Memory B cell (primary cell): ENCODE measurements around the gene PRKAR1B.

Source experiments
- ATAC-seq: fragments of 150-1000 bp; cut with Tn5 transposase; 2 replicates; pipeline ENCODE4 v1.10.0; 2021; ENCODE audit warnings: low read depth, mild to moderate bottlenecking, moderate library complexity
- DNase-seq, 2 donors: peaks; one replicate each; pipeline ENCODE4 v3.0.0; 2022; ENCODE audit warnings: low spot score in 2 of 2
- H3K27ac Mint-ChIP-seq: one replicate; pipeline ENCODE4 v1.8.0; 2022; ENCODE audit warnings: mild to moderate bottlenecking, moderate library complexity, mixed read lengths
- H3K27me3 Mint-ChIP-seq: one replicate; pipeline ENCODE4 v1.8.0; 2022; ENCODE audit warnings: mixed read lengths
- H3K36me3 Mint-ChIP-seq: one replicate; pipeline ENCODE4 v1.8.0; 2022; ENCODE audit warnings: mild to moderate bottlenecking, mixed read lengths
- H3K4me1 Mint-ChIP-seq: one replicate; pipeline ENCODE4 v1.8.0; 2022; ENCODE audit warnings: mixed read lengths
- H3K4me3 Mint-ChIP-seq: one replicate; pipeline ENCODE4 v1.8.0; 2022; ENCODE audit warnings: mild to moderate bottlenecking, moderate library complexity, mixed read lengths
- H3K9me3 Mint-ChIP-seq: one replicate; pipeline ENCODE4 v1.8.0; 2022; ENCODE audit warnings: mixed read lengths

PRKAR1B gene

GRCh38 chr7:711922-712380 lies 15.1 kb downstream of the PRKAR1B start:
- Mint-ChIP-seq H3K4me1 (peaks cover 5% of the 10 kb centered on the region), H3K4me3 (peak overlapping the region; percentile 38), H3K27me3 (peaks cover 10% of the 10 kb centered on the region), H3K36me3 (peaks cover 20% of the 10 kb centered on the region), H3K9me3 (no peaks in the 10 kb centered on the region), H3K27ac (no peak overlapping the region)
- no peak for ATAC-seq
- DNase-seq, result no peak

DNA sequence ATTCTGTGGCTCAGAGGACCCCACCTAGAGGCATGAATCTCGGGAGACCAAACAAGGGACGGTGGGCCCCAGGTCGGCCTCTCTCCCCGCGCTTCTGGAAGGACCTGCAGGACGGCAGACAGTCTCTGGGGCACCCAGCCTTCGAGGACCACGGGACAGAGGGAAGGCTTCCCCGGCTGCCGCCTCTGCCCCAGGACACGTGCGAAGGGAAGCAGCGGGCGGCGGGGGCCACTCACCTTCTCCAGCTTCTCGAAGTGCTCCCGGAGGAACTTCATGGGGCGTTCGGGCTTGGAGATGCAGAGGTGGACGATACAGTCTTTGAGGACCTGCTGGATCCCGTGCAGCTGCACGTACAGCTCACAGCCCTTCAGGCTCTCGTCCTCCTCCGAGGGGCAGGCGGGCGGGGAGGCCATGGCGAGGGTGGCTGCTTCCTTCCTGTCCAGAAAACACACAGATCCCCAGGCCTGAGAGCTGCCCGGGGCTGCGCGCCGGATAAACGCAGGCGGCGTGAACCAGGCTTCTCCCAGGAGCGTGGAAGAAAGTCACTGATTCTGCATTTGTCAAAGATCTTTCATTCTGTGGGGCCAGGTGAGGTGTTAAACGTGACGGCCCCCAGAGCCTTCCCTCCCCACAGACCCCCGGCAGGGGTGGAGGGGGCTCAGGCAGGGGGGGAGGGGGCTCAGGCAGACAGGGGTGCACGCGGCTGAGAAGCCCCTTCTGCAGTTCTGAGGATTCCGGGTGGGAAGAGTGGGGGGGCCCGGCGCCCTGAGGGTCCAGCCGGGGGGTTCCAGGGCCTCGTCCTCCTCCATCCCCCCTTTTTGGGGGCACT lies 15.8 kb downstream of the PRKAR1B start:
- Mint-ChIP-seq H3K27ac (no peak overlapping the region), H3K4me3 (peak overlapping the region; percentile 56), H3K4me1 (peaks cover 5% of the 10 kb centered on the region)

DNA sequence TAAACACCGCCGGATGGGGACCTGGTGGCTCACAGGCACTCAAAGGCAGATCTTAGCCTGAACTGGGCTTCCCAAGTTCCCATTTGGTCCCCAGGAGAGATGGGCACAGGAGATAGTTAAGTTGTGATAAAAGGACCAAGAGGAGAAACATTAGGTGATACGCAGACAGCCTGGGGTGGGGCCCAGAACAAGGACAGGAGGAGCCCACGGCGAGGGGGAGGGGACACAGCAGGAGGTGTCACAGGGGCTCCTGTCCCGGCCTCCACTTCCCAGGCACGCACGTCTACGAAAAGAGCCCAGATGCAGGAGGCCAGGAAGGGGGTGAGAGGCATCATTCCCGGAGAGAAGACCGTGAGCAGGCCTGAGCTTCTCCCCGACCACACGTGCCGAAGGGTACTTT lies 16.9 kb downstream of the PRKAR1B start:
- no peak overlapping the region for H3K27ac Mint-ChIP-seq
- DNase-seq, result no peak
- H3K9me3 Mint-ChIP-seq, result no peaks in the 10 kb centered on the region
- H3K4me3 Mint-ChIP-seq, result no peak overlapping the region
- H3K4me1 Mint-ChIP-seq, result peaks cover 5% of the 10 kb centered on the region
- H3K27me3 Mint-ChIP-seq, result peaks cover 10% of the 10 kb centered on the region
- ATAC-seq, result no peak
- peaks cover 17% of the 10 kb centered on the region for H3K36me3 Mint-ChIP-seq

More for the DNA sequence above, 15.8 kb downstream of the PRKAR1B start:
- H3K36me3 Mint-ChIP-seq, result peaks cover 20% of the 10 kb centered on the region
- peaks cover 10% of the 10 kb centered on the region for H3K27me3 Mint-ChIP-seq
- DNase-seq (no peak), ATAC-seq (no peak)
- H3K9me3 Mint-ChIP-seq, result no peaks in the 10 kb centered on the region

GRCh38 chr7:707296-708000 lies 19.6 kb downstream of the PRKAR1B start:
- DNase-seq, result no peak
- Mint-ChIP-seq H3K4me1 (no peaks in the 10 kb centered on the region), H3K27ac (no peak overlapping the region), H3K27me3 (no peaks in the 10 kb centered on the region), H3K9me3 (peaks cover 4% of the 10 kb centered on the region), H3K36me3 (peaks cover 17% of the 10 kb centered on the region), H3K4me3 (no peak overlapping the region)
- ATAC-seq, result no peak

DNA sequence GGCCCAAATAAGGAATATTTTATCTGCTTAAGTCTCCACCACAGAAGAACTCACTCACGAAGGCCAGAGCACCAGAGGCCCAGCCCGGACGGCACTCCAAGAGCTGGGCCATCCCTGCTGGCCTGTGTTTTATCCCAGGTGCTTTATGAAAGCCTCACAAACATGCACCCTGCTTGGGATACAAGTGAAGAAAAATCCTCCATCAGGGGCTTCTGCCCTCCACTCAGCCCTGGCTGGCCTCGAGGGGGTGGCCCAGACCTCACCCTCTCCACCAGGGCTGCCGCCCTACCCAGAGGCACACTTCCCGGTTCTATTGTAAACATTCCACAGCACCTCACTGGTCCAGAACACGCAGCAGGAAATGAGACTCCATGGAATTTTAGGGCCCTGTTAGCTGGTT lies 20.4 kb downstream of the PRKAR1B start:
- no peak for DNase-seq
- peaks cover 7% of the 10 kb centered on the region for H3K9me3 Mint-ChIP-seq
- ATAC-seq, result no peak

DNA sequence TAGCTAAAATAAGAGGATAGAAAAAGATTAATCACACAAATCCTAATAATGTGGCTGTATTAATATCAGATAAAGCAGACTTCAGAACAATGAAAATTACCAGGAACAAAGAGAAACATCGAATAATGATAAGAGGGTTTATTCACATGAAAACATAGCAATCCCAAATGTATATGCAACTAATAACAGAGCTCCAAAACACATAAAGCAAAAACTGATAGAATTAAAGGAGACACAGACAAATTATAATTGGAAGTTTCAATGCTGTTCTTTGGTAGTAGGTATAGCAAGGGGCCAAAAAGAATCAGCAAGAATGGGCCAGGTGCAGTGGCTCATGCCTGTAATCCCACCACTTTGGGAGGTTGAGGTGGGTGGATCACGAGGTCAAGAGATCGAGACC lies 24.0 kb downstream of the PRKAR1B start:
- no peak for ATAC-seq
- H3K4me3 Mint-ChIP-seq, result no peak overlapping the region
- H3K9me3 Mint-ChIP-seq, result peaks cover 10% of the 10 kb centered on the region
- no peak for DNase-seq
- H3K4me1 Mint-ChIP-seq, result no peaks in the 10 kb centered on the region
- H3K27ac Mint-ChIP-seq, result no peak overlapping the region
- H3K27me3 Mint-ChIP-seq, result no peaks in the 10 kb centered on the region
- H3K36me3 Mint-ChIP-seq, result peaks cover 20% of the 10 kb centered on the region

More for the DNA sequence above, 20.4 kb downstream of the PRKAR1B start:
- Mint-ChIP-seq H3K27me3 (no peaks in the 10 kb centered on the region), H3K4me1 (no peaks in the 10 kb centered on the region), H3K4me3 (no peak overlapping the region), H3K36me3 (peaks cover 17% of the 10 kb centered on the region), H3K27ac (no peak overlapping the region)

DNA sequence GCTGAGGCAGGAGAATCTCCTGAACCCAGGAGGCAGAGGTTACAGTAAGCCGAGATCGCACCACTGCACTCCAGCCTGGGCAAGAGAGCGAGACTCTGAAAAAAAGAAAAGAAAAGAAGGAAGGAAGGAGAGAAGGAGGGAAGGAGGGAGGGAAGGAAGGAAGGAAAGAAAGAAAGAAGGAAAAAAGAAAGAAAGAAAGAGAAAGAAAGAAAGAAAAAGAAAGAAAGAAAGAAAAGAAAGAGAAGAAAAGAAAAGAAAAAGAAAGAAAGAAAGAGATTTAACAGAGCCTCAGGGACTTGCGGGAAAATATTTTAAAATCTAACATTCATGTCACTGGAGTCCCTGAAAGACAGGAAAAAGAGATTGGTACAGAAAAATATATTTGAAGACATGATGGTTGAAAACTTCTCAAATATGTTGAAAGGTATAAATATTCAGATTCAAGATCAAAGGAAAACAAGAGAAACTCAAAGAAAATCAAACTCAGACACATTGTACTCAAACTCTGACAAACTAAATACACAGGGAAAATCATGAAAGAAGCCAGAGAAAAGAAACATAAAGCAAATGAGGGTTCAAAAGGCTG lies 25.9 kb downstream of the PRKAR1B start:
- H3K9me3 Mint-ChIP-seq, result peaks cover 10% of the 10 kb centered on the region
- ATAC-seq (no peak), DNase-seq (no peak)
- peaks cover 17% of the 10 kb centered on the region for H3K36me3 Mint-ChIP-seq
- H3K27me3 Mint-ChIP-seq, result no peaks in the 10 kb centered on the region
- H3K4me3 Mint-ChIP-seq, result no peak overlapping the region
- no peaks in the 10 kb centered on the region for H3K4me1 Mint-ChIP-seq
- H3K27ac Mint-ChIP-seq, result no peak overlapping the region

DNA sequence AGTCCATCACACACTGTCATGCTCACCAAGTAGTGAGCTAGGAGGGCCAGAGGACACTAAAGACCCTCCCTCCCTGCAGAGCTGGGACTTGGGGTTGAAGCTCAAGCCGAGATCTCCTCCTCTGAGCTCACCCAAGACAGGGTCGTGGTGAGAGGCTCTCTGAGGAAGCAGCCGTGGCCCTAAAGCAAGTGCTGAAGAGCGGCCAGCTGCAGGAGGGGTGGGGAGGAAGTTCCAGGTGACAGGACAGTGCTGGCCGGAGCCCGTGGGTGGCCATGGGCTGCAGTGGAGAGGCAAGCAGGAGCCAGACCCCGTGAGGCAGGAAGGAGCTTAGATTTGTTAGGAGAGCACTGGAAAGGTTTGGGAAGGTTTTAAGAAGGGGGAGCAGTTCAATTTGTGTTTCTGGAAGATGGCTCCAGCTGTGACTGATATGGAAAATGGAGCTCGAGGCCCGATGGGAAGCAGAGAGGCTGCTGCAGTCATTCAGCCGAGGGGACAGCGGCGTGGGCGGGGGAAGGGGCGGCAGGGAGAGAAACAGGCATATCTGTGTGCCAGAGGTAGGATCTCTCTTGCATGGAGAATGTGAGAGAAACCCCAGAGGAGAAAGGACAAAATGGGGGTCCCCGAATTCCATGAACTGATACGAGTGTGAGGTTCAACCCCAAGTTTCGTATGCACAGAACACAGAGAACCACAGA lies 27.5 kb downstream of the PRKAR1B start:
- H3K27ac Mint-ChIP-seq, result no peak overlapping the region
- DNase-seq (no peak), ATAC-seq (no peak)
- no peak overlapping the region for H3K4me3 Mint-ChIP-seq
- no peaks in the 10 kb centered on the region for H3K27me3 Mint-ChIP-seq
- peaks cover 10% of the 10 kb centered on the region for H3K9me3 Mint-ChIP-seq
- H3K36me3 Mint-ChIP-seq, result peaks cover 20% of the 10 kb centered on the region
- H3K4me1 Mint-ChIP-seq, result no peaks in the 10 kb centered on the region

- no peak overlapping the region for H3K4me3 Mint-ChIP-seq
- peaks cover 10% of the 10 kb centered on the region for H3K9me3 Mint-ChIP-seq
- ATAC-seq (no peak), DNase-seq (no peak)
- H3K27ac Mint-ChIP-seq, result no peak overlapping the region
- H3K4me1 Mint-ChIP-seq, result no peaks in the 10 kb centered on the region
- H3K36me3 Mint-ChIP-seq, result peaks cover 20% of the 10 kb centered on the region
- no peaks in the 10 kb centered on the region for H3K27me3 Mint-ChIP-seq
Measured at GRCh38 chr7:698515-699475, 28.3 kb downstream of the PRKAR1B start.

DNA sequence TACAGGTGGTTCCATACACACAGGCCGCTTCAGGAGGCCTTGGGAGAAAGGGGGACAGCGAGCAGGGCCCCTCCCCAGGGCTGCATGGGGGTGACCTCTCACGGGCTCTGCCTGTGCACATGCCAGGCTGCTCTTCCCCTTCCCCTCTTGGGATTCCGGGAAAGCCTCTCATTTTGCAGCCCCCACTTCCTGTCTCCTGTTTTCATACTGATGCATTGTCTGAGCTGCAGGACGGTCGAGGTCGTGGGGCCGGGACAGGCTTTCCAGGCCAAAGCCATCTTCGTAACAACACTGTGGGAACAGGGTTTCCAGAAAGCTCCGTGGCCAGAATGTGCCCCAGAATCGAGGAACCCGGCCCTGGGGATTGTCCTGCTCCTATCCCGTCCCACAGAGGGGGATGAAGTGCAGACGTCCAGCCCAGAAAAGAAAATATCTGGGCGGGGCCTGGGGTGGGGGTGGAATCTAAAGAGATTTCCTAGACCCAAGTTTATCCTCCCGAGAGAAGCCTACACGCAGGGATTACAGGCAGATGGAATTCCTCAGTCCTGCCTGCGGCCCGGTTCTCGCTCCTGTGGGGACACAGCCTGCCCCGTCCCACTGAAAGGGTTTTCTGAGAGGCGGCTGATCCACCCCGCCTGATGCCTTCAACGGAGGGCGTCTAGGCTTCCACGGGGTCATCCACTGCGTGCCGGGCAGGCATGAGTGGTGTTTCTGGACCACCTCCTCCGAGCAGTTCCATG lies 30.1 kb downstream of the PRKAR1B start:
- Mint-ChIP-seq H3K27ac (no peak overlapping the region), H3K9me3 (peaks cover 5% of the 10 kb centered on the region), H3K4me1 (no peaks in the 10 kb centered on the region), H3K27me3 (no peaks in the 10 kb centered on the region), H3K36me3 (peaks cover 23% of the 10 kb centered on the region), H3K4me3 (no peak overlapping the region)
- DNase-seq (no peak), ATAC-seq (no peak)

DNA sequence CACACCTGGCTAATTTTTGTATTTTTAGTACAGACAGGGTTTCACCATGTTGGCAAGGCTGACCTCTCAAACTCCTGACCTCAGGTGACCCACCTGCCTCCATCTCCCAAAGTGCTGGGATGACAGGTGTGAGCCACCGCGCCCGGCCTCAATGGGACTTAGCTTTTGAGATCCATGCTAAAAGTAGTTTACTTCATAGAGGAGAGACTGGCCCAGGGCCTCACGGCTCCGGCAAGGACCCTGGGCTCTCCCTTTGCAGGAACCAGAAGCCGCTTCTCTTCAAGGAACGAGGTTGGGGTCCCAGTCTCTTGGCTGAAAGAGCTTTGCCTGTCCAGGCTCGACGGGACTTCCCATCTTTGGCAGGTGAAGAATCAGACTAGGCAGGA lies 30.7 kb downstream of the PRKAR1B start:
- Mint-ChIP-seq H3K4me1 (no peaks in the 10 kb centered on the region), H3K9me3 (peaks cover 3% of the 10 kb centered on the region), H3K27me3 (no peaks in the 10 kb centered on the region), H3K4me3 (no peak overlapping the region), H3K36me3 (peaks cover 23% of the 10 kb centered on the region), H3K27ac (no peak overlapping the region)
- ATAC-seq, result no peak
- DNase-seq, result no peak

- no peak overlapping the region for H3K4me3 Mint-ChIP-seq
- ATAC-seq (no peak), DNase-seq (no peak)
- no peaks in the 10 kb centered on the region for H3K27me3 Mint-ChIP-seq
- H3K4me1 Mint-ChIP-seq, result no peaks in the 10 kb centered on the region
- peaks cover 7% of the 10 kb centered on the region for H3K9me3 Mint-ChIP-seq
- no peak overlapping the region for H3K27ac Mint-ChIP-seq
- peaks cover 26% of the 10 kb centered on the region for H3K36me3 Mint-ChIP-seq
Measured at GRCh38 chr7:693280-693679, 33.8 kb downstream of the PRKAR1B start.
